Esophagus muscularis mucosa (tissue), 4 donors: ENCODE measurements around the gene HTR3C.

ENCODE experiments used
- CTCF ChIP-seq, 3 experiments: fragments of 200-600 bp in 2 of 3; fragments of 450-650 bp in 1 of 3; sonication (generic) in 2 of 3; IDR thresholded peaks; one replicate each; pipeline ENCODE4 v1.5.1; 2017 to 2019; ENCODE audit warnings: antibody characterized with exemption in 3 of 3, mild to moderate bottlenecking in 2 of 3, moderate library complexity in 1 of 3
- EP300 ChIP-seq: sonication (generic); formaldehyde crosslinking; IDR thresholded peaks from one replicate; pipeline ENCODE4 v1.6.1; 2017; ENCODE audit warnings: antibody characterized with exemption
- POLR2A ChIP-seq: fragments of 450-650 bp; IDR thresholded peaks from one replicate; pipeline ENCODE4 v1.6.1; 2017; ENCODE audit warnings: antibody characterized with exemption, moderate library complexity, mild to moderate bottlenecking, low read depth
- POLR2AphosphoS5 ChIP-seq, 2 donors: sonication (generic); formaldehyde crosslinking; IDR thresholded peaks; one replicate each; pipeline ENCODE4 v1.6.1; 2017; ENCODE audit warnings: antibody characterized with exemption in 2 of 2

- TF ChIP-seq CTCF (IDR thresholded peaks at IDR 0.05) (no peak), POLR2AphosphoS5 (IDR thresholded peaks at IDR 0.05) (no peak), POLR2A (no peak), EP300 (no peak)
Observed at GRCh38 chr3:184081116-184081830, 28.4 kb downstream of the HTR3C start.
